WTC11 (cell line): ENCODE measurements around the gene CLIC5. TPM values are rescaled to one million over a fixed set of nuclear protein-coding genes. Genes with fewer than 3 reads are reported as not detected.

Source experiments
- ATAC-seq: fragments of 200-7000 bp; cut with Tn5 transposase; 2 replicates; pipeline ENCODE4 v1.10.0; 2021; ENCODE audit warnings: mild to moderate bottlenecking, moderate library complexity
- CTCF ChIA-PET: fragments of 300-600 bp; sonication (Branson Sonifier 250); formaldehyde crosslinking; loops from one replicate; lab custom pipeline; 2021; ENCODE audit warnings: antibody characterized with exemption; lab: Charles Lee
- POLR2A ChIA-PET: fragments of 350-600 bp; sonication (Branson Sonifier 250); formaldehyde crosslinking; loops from one replicate; lab custom pipeline; 2021; ENCODE audit warnings: antibody characterized with exemption; lab: Charles Lee
- DNase-seq: peaks from one replicate; pipeline ENCODE4 v3.0.0; 2021; ENCODE audit warnings: low spot score
- H3K27ac Mint-ChIP-seq: 2 replicates; pipeline ENCODE4 v1.8.0; 2021; ENCODE audit warnings: mixed read lengths
- H3K27me3 Mint-ChIP-seq: 2 replicates; pipeline ENCODE4 v1.8.0; 2021; ENCODE audit warnings: low read depth, mild to moderate bottlenecking, moderate library complexity, mixed read lengths
- H3K36me3 Mint-ChIP-seq: 2 replicates; pipeline ENCODE4 v1.8.0; 2021; ENCODE audit warnings: mixed read lengths
- H3K4me1 Mint-ChIP-seq: 2 replicates; pipeline ENCODE4 v1.8.0; 2022; ENCODE audit warnings: mixed read lengths
- H3K4me3 Mint-ChIP-seq: 2 replicates; pipeline ENCODE4 v1.8.0; 2021; ENCODE audit warnings: mild to moderate bottlenecking, moderate library complexity, mixed read lengths
- H3K9me3 Mint-ChIP-seq: 2 replicates; pipeline ENCODE4 v1.8.0; 2021; ENCODE audit warnings: mixed read lengths
- CREM ChIP-seq: sonication (generic); formaldehyde crosslinking; IDR thresholded peaks from 2 replicates; pipeline ENCODE4 v1.8.1; 2022; ENCODE audit warnings: mild to moderate bottlenecking, missing genetic modification reagents, moderate library complexity
- FOXJ3 ChIP-seq: sonication (generic); formaldehyde crosslinking; IDR thresholded peaks from 2 replicates; pipeline ENCODE4 v1.9.0; 2021; ENCODE audit warnings: missing genetic modification reagents, mild to moderate bottlenecking, borderline replicate concordance
- FOXK1 ChIP-seq: sonication (generic); formaldehyde crosslinking; IDR thresholded peaks from 2 replicates; pipeline ENCODE4 v1.8.0; 2022; ENCODE audit warnings: mild to moderate bottlenecking, moderate library complexity, missing genetic modification reagents
- IRF2 ChIP-seq: sonication (generic); formaldehyde crosslinking; IDR thresholded peaks from 2 replicates; pipeline ENCODE4 v1.8.0; 2022; ENCODE audit warnings: low read depth, missing genetic modification reagents, borderline replicate concordance
- JAZF1 ChIP-seq: fragments of 250-450 bp; sonication (Bioruptor Pico); IDR thresholded peaks from 2 replicates; pipeline ENCODE4 v1.9.0; 2021; ENCODE audit warnings: moderate library complexity, mild to moderate bottlenecking, inconsistent platforms
- KAT7 ChIP-seq: sonication (generic); formaldehyde crosslinking; IDR thresholded peaks from 2 replicates; pipeline ENCODE4 v1.8.1; 2023; ENCODE audit warnings: missing genetic modification reagents, mild to moderate bottlenecking, borderline replicate concordance
- ZNF232 ChIP-seq: sonication (generic); formaldehyde crosslinking; IDR thresholded peaks from 2 replicates; pipeline ENCODE4 v1.8.0; 2022; ENCODE audit warnings: mild to moderate bottlenecking, missing genetic modification reagents
- ZNF281 ChIP-seq: sonication (generic); formaldehyde crosslinking; IDR thresholded peaks from 2 replicates; pipeline ENCODE4 v1.8.0; 2023; ENCODE audit warnings: mild to moderate bottlenecking, missing genetic modification reagents
- ZNF396 ChIP-seq: fragments of 250-450 bp; sonication (Bioruptor Pico); IDR thresholded peaks from 2 replicates; pipeline ENCODE4 v1.8.0; 2021; ENCODE audit warnings: mild to moderate bottlenecking, moderate library complexity, borderline replicate concordance
- total RNA-seq: library from RNA; stranded (reverse); gene quantifications from 3 replicates; pipeline ENCODE4 v1.2.3, GENCODE V29; 2021
- TF ChIP-seq, protein P1 (sequence below): sonication (generic); formaldehyde crosslinking; IDR thresholded peaks from 2 replicates; pipeline ENCODE4 v1.8.0; 2022; ENCODE audit warnings: missing genetic modification reagents
- TF ChIP-seq, protein P2 (sequence below): fragments of 250-450 bp; sonication (Bioruptor Pico); IDR thresholded peaks from 2 replicates; pipeline ENCODE4 v1.9.0; 2021; ENCODE audit warnings: mild to moderate bottlenecking, borderline replicate concordance
- TF ChIP-seq, protein P3 (sequence below): sonication (generic); formaldehyde crosslinking; IDR thresholded peaks from 2 replicates; pipeline ENCODE4 v1.8.1; 2023; ENCODE audit warnings: mild to moderate bottlenecking, moderate library complexity, missing genetic modification reagents
- TF ChIP-seq, protein P4 (sequence below): sonication (generic); formaldehyde crosslinking; IDR thresholded peaks from 2 replicates; pipeline ENCODE4 v1.8.1; 2023; ENCODE audit warnings: mild to moderate bottlenecking, missing genetic modification reagents
- TF ChIP-seq, protein P5 (sequence below): sonication (generic); formaldehyde crosslinking; IDR thresholded peaks from 2 replicates; pipeline ENCODE4 v1.8.0; 2023; ENCODE audit warnings: missing genetic modification reagents
- TF ChIP-seq, protein P6 (sequence below): sonication (generic); formaldehyde crosslinking; IDR thresholded peaks from 2 replicates; pipeline ENCODE4 v1.8.1; 2022; ENCODE audit warnings: low read depth, missing genetic modification reagents, borderline replicate concordance

CLIC5 gene
- total RNA-seq, 1 experiment from 2014 or later: 0.22 TPM

DNA sequence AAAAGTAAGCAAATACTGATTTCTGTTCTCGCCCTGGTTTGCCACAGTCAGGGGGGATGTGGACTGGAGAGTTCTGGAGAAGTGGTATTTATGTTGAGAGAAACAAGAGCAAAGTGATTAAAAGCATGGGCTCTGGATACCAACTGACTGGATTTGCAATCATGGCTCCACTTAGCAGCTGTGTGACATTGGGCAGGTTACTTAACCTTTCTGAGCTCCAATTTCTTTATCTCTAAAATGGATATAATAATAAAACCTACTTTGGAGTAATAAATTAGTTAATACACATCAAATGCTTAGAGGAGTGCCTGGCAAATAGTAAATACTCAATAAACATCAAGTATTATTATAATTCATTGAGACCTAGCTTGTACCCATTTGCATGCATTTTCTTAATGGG, 111.7 kb downstream of the CLIC5 start (continued):
- TF ChIP-seq ZNF281 (CRISPR knock-in tag) (no peak), JAZF1 (no peak), FOXK1 (CRISPR knock-in tag) (no peak), ZNF396 (CRISPR knock-in tag) (no peak), IRF2 (CRISPR knock-in tag) (no peak), ZNF232 (no peak), FOXJ3 (CRISPR knock-in tag) (no peak), CREM (CRISPR knock-in tag) (no peak)
- TF ChIP-seq, protein P1, sequence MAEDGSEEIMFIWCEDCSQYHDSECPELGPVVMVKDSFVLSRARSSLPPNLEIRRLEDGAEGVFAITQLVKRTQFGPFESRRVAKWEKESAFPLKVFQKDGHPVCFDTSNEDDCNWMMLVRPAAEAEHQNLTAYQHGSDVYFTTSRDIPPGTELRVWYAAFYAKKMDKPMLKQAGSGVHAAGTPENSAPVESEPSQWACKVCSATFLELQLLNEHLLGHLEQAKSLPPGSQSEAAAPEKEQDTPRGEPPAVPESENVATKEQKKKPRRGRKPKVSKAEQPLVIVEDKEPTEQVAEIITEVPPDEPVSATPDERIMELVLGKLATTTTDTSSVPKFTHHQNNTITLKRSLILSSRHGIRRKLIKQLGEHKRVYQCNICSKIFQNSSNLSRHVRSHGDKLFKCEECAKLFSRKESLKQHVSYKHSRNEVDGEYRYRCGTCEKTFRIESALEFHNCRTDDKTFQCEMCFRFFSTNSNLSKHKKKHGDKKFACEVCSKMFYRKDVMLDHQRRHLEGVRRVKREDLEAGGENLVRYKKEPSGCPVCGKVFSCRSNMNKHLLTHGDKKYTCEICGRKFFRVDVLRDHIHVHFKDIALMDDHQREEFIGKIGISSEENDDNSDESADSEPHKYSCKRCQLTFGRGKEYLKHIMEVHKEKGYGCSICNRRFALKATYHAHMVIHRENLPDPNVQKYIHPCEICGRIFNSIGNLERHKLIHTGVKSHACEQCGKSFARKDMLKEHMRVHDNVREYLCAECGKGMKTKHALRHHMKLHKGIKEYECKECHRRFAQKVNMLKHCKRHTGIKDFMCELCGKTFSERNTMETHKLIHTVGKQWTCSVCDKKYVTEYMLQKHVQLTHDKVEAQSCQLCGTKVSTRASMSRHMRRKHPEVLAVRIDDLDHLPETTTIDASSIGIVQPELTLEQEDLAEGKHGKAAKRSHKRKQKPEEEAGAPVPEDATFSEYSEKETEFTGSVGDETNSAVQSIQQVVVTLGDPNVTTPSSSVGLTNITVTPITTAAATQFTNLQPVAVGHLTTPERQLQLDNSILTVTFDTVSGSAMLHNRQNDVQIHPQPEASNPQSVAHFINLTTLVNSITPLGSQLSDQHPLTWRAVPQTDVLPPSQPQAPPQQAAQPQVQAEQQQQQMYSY (CRISPR knock-in tag): no peak

DNA sequence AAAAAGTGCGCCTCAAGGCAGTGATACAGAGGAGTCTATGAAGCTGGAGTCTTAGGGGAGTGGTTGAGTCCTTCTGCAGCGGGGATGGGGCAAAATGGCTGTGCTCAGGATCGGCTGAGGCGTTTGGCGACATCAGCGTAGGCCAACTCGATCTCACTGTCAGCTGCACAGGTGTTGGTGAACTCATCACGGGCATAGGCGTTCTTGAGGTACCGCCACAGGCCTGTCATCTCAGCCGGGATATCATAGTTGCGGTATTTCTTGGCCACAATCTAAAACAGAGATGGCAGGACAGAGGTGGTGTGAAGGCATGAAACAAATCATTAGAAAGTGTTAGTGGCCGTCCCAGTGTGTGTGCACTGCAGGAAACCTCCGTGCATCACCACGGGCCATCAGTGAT, 112.7 kb downstream of the CLIC5 start:
- ChIA-PET POLR2A (no interaction called here), CTCF (interaction anchor here (2.0 kb wide), 1 partner anchor 27 kb away, joined by 4 read pairs; no protein-coding TSS in a partner anchor)
- no peak overlapping the region for H3K27ac Mint-ChIP-seq
- DNase-seq: no peak
- no peak overlapping the region for H3K4me3 Mint-ChIP-seq
- peaks cover 49% of the 10 kb centered on the region for H3K4me1 Mint-ChIP-seq
- peaks cover 17% of the 10 kb centered on the region for H3K9me3 Mint-ChIP-seq
- H3K27me3 Mint-ChIP-seq: peaks cover 15% of the 10 kb centered on the region
- H3K36me3 Mint-ChIP-seq: peaks cover 8% of the 10 kb centered on the region
- no peak for ATAC-seq
- TF ChIP-seq, protein P2, sequence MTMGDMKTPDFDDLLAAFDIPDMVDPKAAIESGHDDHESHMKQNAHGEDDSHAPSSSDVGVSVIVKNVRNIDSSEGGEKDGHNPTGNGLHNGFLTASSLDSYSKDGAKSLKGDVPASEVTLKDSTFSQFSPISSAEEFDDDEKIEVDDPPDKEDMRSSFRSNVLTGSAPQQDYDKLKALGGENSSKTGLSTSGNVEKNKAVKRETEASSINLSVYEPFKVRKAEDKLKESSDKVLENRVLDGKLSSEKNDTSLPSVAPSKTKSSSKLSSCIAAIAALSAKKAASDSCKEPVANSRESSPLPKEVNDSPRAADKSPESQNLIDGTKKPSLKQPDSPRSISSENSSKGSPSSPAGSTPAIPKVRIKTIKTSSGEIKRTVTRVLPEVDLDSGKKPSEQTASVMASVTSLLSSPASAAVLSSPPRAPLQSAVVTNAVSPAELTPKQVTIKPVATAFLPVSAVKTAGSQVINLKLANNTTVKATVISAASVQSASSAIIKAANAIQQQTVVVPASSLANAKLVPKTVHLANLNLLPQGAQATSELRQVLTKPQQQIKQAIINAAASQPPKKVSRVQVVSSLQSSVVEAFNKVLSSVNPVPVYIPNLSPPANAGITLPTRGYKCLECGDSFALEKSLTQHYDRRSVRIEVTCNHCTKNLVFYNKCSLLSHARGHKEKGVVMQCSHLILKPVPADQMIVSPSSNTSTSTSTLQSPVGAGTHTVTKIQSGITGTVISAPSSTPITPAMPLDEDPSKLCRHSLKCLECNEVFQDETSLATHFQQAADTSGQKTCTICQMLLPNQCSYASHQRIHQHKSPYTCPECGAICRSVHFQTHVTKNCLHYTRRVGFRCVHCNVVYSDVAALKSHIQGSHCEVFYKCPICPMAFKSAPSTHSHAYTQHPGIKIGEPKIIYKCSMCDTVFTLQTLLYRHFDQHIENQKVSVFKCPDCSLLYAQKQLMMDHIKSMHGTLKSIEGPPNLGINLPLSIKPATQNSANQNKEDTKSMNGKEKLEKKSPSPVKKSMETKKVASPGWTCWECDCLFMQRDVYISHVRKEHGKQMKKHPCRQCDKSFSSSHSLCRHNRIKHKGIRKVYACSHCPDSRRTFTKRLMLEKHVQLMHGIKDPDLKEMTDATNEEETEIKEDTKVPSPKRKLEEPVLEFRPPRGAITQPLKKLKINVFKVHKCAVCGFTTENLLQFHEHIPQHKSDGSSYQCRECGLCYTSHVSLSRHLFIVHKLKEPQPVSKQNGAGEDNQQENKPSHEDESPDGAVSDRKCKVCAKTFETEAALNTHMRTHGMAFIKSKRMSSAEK (CRISPR knock-in tag): no peak
- TF ChIP-seq KAT7 (CRISPR knock-in tag) (no peak), FOXK1 (CRISPR knock-in tag) (no peak)
- TF ChIP-seq, protein P3, sequence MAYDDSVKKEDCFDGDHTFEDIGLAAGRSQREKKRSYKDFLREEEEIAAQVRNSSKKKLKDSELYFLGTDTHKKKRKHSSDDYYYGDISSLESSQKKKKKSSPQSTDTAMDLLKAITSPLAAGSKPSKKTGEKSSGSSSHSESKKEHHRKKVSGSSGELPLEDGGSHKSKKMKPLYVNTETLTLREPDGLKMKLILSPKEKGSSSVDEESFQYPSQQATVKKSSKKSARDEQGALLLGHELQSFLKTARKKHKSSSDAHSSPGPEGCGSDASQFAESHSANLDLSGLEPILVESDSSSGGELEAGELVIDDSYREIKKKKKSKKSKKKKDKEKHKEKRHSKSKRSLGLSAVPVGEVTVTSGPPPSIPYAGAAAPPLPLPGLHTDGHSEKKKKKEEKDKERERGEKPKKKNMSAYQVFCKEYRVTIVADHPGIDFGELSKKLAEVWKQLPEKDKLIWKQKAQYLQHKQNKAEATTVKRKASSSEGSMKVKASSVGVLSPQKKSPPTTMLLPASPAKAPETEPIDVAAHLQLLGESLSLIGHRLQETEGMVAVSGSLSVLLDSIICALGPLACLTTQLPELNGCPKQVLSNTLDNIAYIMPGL: no peak
- TF ChIP-seq, protein P4, sequence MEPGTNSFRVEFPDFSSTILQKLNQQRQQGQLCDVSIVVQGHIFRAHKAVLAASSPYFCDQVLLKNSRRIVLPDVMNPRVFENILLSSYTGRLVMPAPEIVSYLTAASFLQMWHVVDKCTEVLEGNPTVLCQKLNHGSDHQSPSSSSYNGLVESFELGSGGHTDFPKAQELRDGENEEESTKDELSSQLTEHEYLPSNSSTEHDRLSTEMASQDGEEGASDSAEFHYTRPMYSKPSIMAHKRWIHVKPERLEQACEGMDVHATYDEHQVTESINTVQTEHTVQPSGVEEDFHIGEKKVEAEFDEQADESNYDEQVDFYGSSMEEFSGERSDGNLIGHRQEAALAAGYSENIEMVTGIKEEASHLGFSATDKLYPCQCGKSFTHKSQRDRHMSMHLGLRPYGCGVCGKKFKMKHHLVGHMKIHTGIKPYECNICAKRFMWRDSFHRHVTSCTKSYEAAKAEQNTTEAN: no peak
- TF ChIP-seq, protein P1 (CRISPR knock-in tag): no peak
- TF ChIP-seq, protein P5, sequence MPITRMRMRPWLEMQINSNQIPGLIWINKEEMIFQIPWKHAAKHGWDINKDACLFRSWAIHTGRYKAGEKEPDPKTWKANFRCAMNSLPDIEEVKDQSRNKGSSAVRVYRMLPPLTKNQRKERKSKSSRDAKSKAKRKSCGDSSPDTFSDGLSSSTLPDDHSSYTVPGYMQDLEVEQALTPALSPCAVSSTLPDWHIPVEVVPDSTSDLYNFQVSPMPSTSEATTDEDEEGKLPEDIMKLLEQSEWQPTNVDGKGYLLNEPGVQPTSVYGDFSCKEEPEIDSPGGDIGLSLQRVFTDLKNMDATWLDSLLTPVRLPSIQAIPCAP (CRISPR knock-in tag): no peak
- TF ChIP-seq, protein P6, sequence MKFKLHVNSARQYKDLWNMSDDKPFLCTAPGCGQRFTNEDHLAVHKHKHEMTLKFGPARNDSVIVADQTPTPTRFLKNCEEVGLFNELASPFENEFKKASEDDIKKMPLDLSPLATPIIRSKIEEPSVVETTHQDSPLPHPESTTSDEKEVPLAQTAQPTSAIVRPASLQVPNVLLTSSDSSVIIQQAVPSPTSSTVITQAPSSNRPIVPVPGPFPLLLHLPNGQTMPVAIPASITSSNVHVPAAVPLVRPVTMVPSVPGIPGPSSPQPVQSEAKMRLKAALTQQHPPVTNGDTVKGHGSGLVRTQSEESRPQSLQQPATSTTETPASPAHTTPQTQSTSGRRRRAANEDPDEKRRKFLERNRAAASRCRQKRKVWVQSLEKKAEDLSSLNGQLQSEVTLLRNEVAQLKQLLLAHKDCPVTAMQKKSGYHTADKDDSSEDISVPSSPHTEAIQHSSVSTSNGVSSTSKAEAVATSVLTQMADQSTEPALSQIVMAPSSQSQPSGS (CRISPR knock-in tag): no peak
